HG02678 (cell line): Measurements from ENCODE around the gene ZYX.
"Not testable (repeated sequence)": the region's sequence is repeated elsewhere in the genome, so short reads cannot be mapped to it uniquely, and the experiment has no call there.

Source experiments
- ATAC-seq: cut with Tn5 transposase; IDR thresholded peaks from one replicate; pipeline ENCODE4 v1.9.1; 2021; ENCODE audit warnings: mild to moderate bottlenecking, moderate library complexity; ENCODE audit not compliant: unreplicated experiment

Gene ZYX

DNA sequence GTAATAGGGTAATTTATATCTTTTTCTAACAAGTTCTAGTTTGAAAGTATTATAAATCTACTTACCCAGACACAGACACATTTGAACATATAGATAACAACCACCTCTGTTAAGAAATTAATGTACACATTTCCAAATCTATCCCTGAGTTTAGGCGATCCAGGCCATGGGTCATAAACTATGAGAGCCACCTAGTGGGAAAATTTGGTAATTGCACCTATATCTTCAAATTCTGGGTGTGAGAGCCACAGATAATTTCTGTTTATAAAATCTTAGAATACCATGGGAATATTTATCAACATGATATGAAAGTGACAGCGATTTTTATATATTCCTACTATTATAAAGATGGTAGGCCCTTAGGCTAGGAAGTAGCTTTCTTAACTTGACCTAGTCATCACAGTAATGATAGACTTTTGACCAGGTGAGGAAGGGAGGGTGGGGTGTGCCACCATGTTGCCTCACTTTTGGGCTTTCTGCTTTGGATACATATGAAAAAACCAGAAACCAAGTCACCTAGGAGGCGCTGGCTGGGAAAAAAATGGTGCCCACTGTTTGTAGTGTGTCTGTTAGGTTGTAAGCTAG, 35.5 kb downstream of the ZYX start:
- peak; percentile 62 for ATAC-seq

DNA sequence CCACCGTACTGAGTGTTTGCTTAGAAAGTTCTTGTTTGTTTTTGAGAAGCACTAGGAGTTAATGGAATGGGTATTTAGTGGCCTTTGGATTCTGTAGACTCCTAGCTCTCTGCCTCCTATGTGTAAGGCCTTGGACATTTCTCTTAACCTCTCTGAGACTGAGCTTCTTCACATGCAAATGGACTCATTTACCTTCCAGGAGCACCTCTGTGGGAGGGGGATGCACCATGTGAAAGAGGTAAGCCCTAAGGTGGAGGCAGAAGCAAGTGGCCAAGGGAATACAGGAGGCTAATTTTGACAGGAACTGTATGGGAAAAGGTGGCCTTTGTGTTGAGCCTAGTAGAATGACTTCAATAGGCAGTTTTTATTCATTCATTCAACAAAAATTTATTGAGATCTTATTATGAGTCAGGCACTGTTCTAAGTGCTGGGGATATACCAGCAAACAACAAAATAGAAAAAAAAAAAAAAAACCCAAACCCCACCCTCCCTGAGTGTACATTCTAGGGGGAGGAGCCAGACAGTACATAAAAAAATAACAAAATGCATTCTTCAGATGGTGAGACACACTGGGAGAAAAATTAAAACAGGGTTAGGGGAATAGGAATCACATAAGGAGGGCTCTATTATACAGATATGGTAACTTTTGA, 36.7 kb downstream of the ZYX start:
- ATAC-seq: no peak

DNA sequence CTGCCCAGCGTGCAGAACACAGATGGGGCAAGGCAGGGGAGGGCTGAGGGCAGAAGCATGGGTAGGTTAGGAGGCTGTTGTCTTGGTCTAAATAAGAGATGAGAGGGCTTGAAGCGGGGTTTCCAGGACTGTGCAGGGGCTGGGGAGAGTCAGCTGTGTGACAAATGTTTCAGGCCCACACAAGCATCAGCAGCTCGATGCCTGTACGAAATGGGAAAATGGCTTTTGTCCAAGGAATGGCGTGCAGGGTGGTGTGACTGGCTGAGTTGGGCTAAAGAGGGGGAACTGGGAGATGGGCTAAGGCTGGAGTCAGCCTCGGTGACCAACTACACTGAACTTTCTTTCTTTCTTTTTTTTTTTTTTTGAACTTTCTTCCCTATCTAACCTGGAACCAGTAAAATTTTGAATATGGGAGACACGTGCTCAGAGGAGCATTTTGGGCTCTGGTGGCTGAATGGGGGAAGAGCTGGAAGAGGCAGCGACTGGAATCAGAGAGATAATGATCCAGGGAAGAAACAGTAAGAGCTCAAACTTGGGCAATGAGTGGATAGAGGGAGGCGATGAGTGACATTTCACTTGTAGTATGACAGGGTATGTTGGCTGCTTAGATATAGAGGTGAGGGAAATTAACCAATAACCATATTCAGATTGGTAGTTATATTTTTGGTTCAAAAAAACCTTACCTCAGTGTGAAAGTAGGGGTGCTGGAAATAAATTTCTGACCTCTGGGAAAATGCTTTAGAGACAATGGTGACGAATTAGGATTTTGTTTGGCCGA, 37.7 kb downstream of the ZYX start:
- ATAC-seq: no peak

DNA sequence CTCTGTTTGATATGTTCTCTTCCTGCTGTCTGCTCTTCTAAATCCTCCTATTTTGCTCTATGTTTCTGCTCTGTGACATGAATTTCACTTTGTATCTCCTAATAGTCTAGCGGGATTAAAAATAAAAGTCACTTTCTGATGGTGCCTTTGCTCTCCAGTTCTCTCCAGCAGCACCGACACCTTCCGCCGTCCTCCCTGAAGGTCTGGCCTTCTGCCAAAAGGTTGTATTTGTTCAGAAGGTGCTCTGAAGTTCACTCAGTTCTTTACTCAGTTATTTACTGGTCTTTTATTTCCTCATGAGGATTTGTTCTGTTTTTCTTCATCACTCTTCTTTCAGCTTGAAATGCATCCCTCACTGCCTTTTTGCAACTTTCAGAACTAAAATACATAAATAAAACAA, 38.7 kb downstream of the ZYX start:
- ATAC-seq: no peak

DNA sequence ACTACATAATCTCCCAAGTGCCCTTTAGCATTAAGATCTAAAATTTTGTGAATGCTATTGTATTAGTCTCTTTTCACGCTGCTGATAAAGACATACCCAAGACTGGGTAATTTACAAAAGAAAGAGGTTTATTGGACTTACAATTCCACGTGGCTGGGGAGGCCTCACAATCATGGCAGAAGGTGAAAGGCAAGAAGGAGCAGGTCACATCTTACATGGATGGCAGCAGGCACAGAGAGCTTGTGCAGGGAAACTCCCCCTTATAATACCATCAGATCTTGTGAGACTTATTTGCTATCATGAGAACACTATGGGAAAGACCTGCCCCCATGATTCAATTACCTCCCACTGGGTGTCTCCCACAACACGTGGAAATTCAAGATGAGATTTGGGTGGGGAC, 39.5 kb downstream of the ZYX start:
- not testable (repeated sequence) for ATAC-seq

DNA sequence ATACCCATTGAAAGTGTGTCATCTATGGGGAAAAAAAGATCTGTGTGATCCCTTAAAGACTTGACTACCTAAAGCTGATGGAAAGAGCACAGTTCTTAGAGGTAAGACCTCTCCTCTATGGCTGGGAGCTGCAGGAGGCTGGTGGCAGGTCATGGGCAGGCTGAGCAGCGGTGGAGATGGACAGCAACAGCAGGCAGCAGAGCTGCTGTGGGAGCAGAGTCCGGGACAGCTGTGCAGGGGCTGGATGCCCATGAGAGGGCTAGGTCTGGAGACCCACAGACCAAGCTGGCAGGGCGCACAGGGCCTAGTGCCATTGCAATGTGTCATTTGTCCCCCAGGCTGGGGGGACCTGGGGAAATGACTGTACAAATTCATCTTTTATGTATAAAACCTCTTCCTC, 40.9 kb downstream of the ZYX start:
- no peak for ATAC-seq

DNA sequence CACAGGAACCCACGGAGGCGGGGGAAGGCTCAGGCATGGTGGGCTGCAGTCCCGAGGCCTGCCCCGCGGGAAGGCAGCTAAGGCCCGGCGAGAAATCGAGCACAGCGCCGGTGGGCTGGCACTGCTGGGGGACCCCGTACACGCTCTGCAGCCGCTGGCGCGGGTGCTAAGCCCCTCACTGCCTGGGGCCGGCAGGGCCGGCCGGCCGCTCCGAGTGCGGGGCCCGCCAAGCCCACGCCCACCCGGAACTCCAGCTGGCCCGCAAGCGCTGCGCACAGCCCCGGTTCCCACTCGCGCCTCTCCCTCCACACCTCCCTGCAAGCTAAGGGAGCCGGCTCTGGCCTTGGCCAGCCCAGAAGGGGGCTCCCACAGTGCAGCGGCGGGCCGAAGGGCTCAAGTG, 43.3 kb downstream of the ZYX start:
- not testable (repeated sequence) for ATAC-seq

DNA sequence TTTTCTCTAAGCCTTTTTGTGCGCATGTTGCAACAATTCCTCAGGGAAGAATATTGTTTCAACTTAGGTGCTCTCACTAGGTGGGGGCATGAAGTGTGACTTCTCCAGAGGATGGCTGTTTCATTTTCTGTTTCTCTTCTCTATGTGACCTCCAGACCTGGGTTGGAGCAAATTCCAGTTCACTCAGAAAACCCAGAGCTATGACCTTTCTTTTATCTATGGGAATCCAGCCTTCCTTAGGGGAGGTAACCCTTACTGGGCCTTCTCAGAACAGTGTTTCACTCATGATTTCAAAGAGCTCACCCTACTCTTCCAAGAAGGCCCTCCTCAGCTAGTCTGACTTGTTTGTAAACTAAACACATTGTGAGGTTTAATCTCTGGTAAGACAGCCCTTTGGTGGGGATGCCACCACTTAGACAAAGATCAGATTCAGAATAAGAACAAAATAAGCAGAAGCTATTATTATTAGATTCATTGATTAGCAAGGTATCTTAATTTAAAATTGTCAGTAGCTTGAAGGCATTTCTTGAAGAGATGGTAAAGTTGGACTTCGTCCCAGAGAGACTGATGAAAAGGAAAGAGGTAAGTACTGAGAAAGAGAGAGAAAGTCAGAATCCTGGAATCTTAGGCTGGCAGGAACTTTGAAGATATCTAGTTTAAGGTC, 45.5 kb downstream of the ZYX start:
- ATAC-seq: no peak

DNA sequence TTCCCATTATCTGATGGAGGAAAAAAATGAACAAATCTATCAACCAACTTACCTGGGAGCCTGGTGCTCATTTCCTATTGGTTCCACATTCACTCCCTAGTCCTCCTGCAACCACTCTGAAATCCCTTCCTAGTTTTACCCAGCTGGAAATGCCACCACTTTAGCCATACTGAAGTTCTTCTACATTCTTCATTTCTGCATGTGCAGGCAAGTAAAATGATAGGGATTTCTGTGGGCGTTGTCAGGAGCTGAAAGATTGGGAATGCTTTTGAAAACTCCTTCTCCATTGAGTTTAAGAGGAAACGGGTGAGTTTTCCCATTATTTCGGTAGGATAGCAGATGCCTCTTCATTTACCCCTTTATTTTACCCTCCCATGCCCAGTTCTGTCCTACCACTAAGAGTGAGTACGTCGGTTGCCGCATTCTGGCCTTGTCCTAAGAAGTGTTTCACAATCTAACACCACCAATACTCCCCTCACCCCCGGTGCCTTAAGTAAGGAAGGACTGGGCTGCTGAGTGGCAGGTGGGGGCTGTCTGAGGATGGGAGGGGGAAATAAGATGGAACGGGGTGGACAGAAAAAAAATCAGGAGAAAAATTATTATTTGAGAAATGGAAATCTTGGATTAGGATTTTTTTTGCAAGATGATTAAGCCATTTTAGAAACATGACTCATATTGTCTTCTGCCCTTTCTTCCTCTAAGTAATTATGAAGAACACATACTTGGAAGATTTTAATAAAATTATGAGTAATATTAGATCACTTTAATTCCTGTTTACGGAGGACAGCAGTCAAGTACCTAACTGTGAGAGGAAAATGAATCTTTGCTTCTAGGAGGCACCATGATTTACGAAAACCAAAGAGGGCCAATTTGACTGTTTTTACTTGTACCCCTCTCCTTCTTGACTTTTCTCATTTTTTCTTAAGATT, 48.9 kb downstream of the ZYX start:
- no peak for ATAC-seq

DNA sequence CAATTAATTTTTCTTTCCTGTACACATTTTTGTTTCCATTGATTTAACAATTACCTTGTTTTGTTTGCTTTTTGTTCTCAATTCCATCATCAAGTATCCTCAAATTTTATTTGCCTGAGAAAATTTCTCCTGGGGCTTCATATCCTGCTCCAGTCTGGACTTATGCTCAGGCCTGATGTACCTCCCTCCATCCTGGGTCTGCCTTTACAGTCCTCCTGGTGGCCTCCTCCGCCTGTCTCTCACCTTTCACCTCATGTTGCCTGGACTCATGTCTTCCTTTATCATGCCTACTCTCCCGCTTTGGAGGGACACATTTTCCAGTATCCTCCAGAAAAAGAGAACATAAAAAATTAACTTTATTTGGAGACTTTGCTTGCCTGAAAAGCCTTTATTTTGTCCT, 50.0 kb downstream of the ZYX start:
- no peak for ATAC-seq

DNA sequence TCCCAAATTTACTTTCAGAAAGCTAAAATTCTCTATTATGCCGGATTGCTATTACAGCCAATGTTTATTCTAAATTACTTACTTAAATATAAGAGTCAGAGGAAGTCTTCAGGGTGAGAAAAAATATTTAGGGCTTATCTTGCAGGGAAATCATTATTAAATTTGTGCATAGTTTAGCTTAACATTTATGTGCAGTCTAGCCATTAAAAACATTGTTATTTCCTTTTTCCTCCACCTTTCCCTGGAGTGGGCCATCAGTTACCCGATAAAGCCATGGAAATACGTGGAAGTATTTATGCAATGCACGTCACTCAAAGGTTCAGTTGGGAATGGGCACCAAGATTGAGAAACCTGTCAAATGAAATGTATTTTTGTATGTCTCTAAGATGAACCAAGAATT, 52.6 kb downstream of the ZYX start:
- no peak for ATAC-seq

DNA sequence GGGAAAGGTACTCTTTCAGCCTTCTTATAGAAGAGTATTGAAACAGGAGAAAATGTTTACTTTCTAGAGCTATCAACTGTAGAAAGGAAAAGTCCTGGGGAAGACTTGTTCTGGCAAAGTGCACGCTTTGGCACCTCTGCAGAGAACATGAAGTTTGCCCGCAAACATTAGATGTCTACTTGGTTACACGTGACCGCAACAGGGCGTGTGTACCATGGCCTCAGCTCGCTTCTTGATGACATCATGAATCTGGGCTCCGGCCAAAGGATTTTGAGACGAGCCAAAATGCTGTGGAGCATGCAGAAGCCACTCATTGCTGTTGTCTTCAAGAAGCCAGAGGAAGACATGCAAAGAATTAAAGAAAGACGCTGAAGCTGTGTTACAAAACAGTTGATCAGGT, 53.5 kb downstream of the ZYX start:
- ATAC-seq: no peak

DNA sequence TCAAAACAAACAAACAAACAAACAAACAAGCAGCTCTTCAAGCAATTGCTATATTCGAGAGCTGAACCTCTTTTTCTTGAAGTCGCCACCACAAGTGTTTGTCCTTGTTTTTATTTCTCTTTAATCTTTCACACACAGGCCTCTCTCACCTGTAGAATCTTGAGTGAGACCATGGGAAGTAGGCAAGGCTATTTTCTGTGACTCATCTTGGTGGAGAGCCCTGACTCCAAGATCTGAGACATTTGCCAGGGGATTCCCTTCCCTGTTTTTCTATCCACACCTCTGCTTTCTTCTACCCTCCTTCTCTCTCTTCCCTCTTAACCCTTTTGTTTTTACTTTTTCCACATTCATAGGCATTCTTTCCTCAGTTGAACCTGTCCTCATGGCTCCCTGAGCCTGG, 54.1 kb downstream of the ZYX start:
- no peak for ATAC-seq

DNA sequence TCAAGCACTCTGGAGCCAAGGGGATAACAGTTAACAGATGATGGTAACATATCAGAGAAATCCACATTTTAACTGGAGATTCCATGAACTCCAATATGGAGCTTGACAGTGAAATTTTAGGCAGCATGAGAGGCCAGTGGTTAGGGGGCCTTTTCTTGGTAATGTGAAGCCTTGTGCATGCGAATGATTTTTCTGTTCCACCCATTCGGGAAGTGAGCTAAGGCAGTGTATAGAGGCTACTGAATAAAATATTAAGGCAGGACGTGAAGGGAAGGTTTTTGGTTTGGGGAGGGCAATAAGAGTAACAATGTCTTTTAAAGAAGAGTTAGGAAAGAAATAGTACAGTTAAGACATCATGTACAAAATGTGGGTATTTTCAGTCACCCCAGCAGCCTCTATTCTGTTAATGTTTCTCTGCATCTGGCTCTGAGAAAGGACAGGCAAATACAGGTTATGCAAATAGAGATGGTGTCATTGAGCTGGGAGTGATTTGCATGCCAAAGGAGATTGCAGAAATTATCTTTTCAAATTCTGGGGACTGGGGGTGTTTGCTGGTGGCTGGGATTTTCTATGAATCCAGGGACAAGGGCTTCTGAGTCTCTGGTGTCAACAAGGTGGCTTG, 55.3 kb downstream of the ZYX start:
- ATAC-seq: peak; percentile 85

DNA sequence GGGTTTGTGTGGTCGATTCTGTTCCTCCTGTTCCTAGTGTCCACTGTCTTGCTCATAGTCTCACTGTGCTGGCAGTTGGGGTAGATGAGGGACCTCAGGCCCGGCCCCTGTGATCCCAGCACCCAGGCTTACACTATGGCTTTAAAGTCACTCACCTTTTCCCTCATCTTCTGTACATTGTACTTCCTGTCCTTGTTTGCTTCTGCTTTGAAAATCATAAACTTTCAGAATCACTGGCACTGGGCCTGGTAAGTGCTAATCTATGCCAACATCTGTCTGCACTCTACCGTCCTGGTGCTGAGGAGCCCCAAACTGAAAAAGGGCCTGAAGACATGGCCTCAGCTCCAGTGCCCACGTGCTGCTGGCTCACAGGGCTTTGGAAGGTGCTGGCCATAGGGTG, 56.4 kb downstream of the ZYX start:
- peak; percentile 62 for ATAC-seq

DNA sequence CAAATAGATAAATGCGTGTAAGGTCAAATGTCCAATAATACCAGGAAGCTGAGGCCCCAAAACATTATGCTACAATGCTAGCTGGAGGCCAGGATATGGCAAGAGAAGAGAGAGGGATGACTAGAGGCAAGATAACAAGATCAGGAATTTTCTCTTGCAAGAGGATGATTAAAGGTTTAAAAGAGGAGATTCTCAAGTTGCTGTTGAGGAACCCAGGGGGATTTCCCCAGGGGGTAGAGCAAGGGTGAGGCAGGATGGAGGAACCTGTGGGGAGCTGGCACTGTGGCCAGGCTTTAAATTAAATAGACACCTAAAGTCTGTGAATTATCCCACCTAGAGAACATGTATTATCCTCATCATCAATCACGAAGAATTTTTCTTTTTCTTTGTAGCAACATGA, 58.7 kb downstream of the ZYX start:
- ATAC-seq: no peak
